NOMO-1 treated with DMSO at 0.1 percent for 48 hours (cell line): ENCODE data around the gene CCBE1.
"Not testable (repeated sequence)": the region's sequence is repeated elsewhere in the genome, so short reads cannot be mapped to it uniquely, and the experiment has no call there.

Experiments used
- DNase-seq: peaks from one replicate; lab custom pipeline; 2025; ENCODE audit not compliant: unreplicated experiment; lab: John Stamatoyannopoulos, UW

CCBE1 gene

GRCh38 chr18:59715966-59716369, 18.7 kb upstream of the CCBE1 start:
- DNase-seq, result no peak

DNA sequence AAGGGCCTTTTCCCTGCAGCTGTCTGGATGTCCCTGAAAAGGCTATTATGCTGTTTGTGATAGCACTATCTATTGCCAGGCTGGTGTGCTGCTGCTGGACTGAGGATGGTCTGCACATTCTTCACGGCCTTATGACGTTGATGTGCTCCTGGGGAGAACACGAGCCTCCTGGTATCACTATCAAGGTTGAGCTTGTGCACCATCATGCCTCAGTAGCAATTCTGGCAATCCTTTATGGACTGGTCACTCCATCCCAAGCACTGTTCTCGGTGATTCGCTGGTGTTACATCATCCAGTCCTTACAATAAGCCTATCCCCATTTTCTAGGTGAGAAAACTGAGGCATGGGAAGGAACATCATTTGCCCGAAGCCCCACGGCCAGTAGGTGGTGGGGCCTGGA, 18.2 kb upstream of the CCBE1 start:
- no peak for DNase-seq

DNA sequence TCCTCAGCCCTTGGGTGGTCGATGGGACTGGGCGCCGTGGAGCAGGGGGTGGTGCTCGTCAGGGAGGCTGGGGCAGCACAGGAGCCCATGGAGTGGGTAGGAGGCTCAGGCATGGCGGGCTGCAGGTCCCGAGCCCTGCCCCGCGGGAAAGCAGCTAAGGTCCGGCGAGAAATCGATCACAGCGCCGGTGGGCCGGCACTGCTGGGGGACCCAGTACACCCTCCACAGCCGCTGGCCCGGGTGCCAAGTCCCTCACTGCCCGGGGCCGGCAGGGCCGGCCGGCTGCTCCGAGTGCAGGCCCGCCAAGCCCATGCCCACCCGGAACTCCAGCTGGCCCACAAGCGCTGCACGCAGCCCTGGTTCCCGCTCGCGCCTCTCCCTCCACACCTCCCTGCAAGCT, 16.9 kb upstream of the CCBE1 start:
- DNase-seq, result not testable (repeated sequence)

GRCh38 chr18:59712311-59712710, 15.1 kb upstream of the CCBE1 start:
- no peak for DNase-seq

DNA sequence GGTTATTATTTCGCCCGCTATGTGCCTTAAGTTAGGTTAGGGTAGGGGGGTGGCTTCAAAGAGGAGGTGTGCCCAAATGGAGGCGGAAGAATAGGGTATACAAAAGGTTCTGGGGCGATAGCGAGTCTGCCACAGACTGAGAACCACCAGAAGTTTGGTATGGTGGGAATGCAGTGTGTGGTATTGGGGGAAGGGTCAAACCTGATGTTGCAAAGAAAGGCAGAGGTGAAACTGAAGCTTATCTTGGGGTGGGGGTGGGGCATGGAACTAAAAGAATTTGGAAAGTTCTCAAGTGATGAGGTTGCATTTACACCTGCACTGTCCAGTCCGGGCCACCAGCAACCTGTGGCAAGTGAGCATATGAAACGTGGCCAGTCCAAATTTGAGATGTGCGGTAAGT, 11.8 kb upstream of the CCBE1 start:
- DNase-seq, result no peak

- DNase-seq, result no peak
Observed at GRCh38 chr18:59707306-59707705, 10.1 kb upstream of the CCBE1 start.

DNA sequence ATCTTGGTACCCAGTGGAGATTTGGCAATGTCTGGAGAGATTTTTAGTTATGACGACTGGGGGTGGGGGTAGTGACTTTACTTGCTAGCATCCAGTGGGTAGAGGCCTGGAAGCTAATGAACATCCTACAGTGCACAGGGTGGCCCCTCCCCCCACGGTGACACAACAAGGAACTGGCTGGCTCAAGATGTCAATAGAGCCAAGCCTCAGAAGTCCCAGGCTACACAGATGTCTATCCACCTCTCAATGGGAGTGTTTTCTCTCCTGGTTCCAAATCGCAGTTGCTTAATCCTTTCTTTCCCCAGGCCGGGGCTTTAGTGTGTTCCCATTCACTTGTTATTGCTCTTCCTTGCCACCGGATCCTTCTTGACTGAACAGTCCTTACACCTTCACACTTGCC, 9.3 kb upstream of the CCBE1 start:
- no peak for DNase-seq

GRCh38 chr18:59705145-59705544, 7.9 kb upstream of the CCBE1 start:
- no peak for DNase-seq

GRCh38 chr18:59704146-59704545, 6.9 kb upstream of the CCBE1 start:
- DNase-seq, result no peak

DNA sequence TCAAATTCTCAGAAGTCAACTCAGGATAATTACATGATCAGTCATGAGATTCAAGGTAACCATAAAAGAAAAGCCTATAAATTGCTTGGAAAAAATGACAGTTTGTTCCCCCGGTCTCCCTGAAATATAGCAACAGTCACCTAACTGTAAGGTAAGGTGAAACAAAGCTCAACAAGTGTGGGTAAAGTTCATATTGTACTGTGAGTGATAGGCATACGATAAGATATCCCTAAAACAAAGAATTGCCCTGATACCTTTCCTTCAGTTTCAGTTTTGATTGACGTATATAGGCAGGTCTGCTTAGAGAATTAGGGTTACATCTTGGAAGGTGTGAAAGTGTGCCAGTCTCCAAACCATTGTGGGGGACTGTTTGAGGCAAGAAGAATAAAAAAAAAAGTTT, 4.0 kb upstream of the CCBE1 start:
- no peak for DNase-seq

GRCh38 chr18:59700535-59700967, 3.3 kb upstream of the CCBE1 start:
- no peak for DNase-seq

DNA sequence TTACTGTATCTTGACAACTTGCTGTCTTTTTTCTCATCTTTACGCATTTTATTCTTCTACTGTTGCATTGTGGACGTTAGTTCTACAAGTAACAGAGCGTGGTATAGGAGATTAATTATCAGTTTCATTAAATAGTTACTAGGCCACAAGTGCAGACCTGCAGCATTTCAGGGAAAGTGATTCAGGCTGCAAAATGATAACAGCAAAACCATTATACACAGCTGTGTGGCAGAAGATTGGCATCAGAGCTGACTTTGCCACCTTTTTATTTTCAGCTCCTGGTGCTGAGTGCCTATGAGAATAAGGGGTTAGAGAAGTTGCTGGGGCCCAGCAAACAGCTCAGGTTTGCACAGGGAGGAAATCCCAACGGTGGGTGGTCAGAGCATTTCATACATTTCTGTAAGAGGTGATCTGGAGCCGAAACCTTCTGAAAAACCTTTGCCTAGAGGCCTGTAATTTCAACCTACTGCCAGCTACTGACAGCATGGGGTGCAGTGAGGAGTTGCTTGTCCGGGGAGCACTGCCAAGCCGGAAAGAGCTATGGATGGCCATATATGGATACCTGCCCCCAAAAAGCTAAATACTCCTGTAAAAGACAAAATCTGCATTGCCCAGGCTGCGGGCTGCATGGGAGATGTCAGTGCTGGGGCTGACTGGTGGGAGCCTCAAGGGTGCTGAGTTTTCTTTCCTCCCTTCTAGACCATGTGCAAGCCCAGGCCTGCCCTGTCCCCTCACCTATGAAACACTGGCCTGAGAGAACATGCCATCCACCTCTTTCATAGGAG, 2.7 kb upstream of the CCBE1 start:
- DNase-seq, result no peak

DNA sequence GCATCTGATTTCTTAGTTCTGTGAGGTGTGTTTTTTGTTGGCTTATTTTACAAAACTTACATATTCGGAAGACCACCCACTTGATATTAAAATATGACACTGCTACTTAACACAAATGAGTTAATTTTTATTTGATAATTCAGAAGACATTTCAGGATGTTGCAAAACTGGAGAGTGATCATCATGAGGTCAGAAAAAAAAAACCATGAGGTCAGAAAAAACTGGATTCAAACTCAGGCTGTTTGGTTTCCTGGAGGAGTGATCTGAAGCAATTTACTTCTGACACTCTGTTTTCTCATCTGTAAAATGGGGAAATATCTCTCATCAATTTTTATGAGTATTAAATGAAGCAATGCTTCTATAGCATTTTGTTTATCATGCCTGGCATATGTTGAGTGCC, 1.8 kb upstream of the CCBE1 start:
- DNase-seq, result no peak

DNA sequence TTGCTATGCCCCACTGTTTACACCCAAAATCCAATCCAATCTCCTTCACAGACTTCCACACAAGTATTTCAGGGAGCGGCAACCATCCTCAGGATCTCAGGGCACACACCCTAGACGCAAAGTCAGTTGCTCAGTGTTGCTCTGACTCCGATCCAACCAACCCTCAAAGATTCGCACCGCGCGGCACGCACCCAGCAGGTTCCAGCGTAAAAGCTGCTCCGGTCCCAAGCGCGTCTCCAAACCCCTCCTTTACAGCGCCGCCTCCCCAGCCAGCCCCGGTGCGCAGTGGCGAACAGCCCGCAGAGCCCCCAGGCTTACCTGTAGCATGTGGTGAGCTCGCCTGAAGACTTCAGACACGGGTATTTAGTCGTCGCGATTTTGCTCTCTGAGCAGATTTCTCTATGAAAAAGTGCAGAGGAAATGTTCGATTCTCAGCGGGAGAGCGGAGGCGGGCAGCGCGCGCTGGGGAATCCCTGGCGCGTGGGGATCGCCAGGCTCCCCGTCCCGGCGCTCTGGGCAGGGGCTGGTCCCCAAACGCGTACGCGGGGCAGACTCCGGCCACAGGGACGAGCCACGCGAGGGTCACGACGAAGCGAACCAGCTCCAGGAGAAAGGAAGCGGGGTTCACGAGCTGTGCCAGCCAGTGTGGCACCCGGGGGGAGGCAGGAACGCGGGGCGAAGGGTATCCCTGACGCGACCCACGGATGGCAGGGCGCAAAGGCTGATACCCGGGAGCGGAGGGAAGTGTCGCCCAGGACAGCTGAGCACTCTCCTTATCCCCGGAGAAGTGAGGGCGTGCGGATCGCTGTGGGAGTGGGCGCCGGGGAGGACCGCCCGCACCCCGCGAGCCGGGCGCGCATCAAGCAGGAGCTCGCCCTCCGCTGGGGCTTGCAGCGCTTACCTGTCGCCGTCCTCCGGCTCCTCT, 650 bp downstream of the CCBE1 start:
- no peak for DNase-seq

GRCh38 chr18:59695551-59695950, 1.7 kb downstream of the CCBE1 start:
- DNase-seq, result no peak

DNA sequence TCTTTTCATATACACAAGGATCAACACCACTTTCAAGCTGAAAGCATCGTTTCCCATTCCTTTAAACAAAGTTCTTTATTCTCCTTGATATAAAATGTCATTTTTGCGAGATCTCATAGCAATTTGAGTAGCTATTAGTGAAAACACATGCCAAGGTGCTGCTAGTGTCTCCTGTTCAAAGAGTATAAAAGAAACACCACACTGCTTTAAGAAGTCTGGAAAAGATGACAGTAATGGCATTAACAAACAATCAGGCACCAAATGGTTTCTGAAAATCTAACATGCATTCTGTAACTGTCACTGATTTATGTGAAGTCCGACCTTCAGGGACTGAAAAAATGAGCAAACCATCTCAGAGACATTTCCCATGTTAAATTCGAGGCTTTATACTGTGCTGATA, 2.4 kb downstream of the CCBE1 start:
- no peak for DNase-seq

- DNase-seq, result no peak
Observed at GRCh38 chr18:59691996-59692395, 5.2 kb downstream of the CCBE1 start.

- no peak for DNase-seq
Observed at GRCh38 chr18:59690996-59691395, 6.2 kb downstream of the CCBE1 start.

DNA sequence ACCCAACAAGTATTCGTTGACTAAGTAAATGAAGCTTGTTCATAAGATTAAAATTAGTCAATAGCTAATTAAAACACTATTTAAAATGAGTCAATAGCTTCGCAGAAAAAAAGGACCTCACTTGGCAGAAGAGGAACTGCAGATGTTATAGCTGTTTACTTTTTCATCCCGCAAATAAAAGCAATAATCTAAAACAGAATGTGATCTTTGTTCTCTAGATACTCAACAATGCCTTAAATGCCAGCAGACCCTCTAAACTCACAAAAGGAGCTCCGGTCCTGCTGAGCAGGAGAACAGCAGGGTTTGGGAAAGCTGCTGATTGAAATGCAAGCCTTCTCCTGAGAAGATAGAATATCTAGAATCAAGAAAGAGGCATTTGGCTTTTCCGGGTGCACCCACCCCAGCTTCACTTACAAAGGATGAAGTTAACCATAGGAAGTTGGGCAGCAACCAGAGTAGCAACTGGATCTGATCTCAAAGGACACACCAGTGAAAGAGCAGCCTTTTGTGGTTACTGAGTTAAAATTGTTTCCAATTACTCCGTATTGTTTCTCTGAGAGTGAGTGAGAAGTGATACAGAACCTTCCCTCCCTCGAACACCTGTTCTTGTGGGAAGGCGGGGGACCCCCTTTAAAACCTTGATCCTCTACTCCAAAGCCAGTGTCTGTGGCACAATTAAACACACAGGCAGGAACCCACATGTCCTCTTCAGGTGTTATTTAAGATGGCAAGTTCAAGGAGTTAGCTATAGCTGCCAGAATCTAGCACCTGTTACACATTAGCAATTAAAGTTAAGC, 6.8 kb downstream of the CCBE1 start:
- DNase-seq, result no peak

- DNase-seq, result no peak
Observed at GRCh38 chr18:59689756-59690155, 7.5 kb downstream of the CCBE1 start.

DNA sequence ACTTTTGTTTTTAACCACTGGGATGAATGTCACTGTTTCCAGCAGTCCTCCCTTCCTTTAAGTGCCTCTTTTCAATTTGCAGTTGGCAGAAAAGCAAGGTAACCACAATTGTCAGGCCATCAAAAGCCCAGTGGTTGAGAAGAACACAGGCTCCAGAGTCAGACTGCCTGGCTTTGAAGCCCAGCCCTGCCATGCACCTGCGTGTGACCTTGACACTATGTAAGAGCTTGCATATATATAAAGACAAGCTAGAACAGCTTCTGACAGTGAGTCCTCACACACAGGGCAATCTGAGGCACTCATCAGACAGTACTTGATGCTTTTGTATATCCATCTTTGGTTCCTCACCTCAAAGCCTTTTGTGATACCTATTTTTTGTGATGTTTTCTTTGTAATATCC, 11.0 kb downstream of the CCBE1 start:
- DNase-seq, result no peak
